GM18519 (cell line): ENCODE results near the gene MYO15A.

ENCODE experiments used
- ATAC-seq: cut with Tn5 transposase; IDR thresholded peaks from one replicate; pipeline ENCODE4 v1.9.1; 2021; ENCODE audit warnings: mild to moderate bottlenecking, moderate library complexity; ENCODE audit not compliant: unreplicated experiment, low FRiP score

The MYO15A gene

GRCh38 chr17:18182110-18182977 lies 73.8 kb downstream of the MYO15A start:
- no peak for ATAC-seq

GRCh38 chr17:18182978-18183333 lies 74.4 kb downstream of the MYO15A start:
- ATAC-seq: peak; percentile 18

- ATAC-seq: peak; percentile 58
These were observed 75.0 kb downstream of the MYO15A start, which contains the start of gene ALKBH5 for GRCh38 chr17:18183334-18184142. Gene ALKBH5 (plus strand): TSS chr17:18183828. CDS start chr17:18184244, 416 bp downstream.

GRCh38 chr17:18184143-18185031 lies 75.8 kb downstream of the MYO15A start:
- ATAC-seq: no peak

GRCh38 chr17:18185391-18185790 lies 76.8 kb downstream of the MYO15A start:
- no peak for ATAC-seq

GRCh38 chr17:18185832-18186626 lies 77.5 kb downstream of the MYO15A start:
- no peak for ATAC-seq

- no peak for ATAC-seq
These were observed 78.0 kb downstream of the MYO15A start for GRCh38 chr17:18186627-18186982.

GRCh38 chr17:18187226-18187625 lies 78.7 kb downstream of the MYO15A start:
- no peak for ATAC-seq

- ATAC-seq: no peak
These were observed 79.5 kb downstream of the MYO15A start for GRCh38 chr17:18187821-18188761.

GRCh38 chr17:18190628-18191235 lies 82.2 kb downstream of the MYO15A start:
- no peak for ATAC-seq

GRCh38 chr17:18191236-18191667 lies 82.7 kb downstream of the MYO15A start:
- ATAC-seq: no peak

GRCh38 chr17:18191967-18192366 lies 83.4 kb downstream of the MYO15A start:
- ATAC-seq: no peak

GRCh38 chr17:18194394-18194793 lies 85.8 kb downstream of the MYO15A start:
- no peak for ATAC-seq

- ATAC-seq: no peak
These were observed 86.2 kb downstream of the MYO15A start for GRCh38 chr17:18194804-18195203.

GRCh38 chr17:18195246-18195645 lies 86.7 kb downstream of the MYO15A start:
- ATAC-seq: no peak

- ATAC-seq: no peak
These were observed 89.1 kb downstream of the MYO15A start for GRCh38 chr17:18197535-18198194.

GRCh38 chr17:18198530-18198929 lies 90.0 kb downstream of the MYO15A start:
- no peak for ATAC-seq

GRCh38 chr17:18201108-18201507 lies 92.6 kb downstream of the MYO15A start:
- ATAC-seq: no peak
